Loucy (cell line): ENCODE results near the gene MRAS.

Experiments
- H2AFZ ChIP-seq: fragments of 200-600 bp; sonication (generic); 2 replicates; pipeline ENCODE4 v1.6.0; 2016; ENCODE audit warnings: antibody characterized with exemption, mild to moderate bottlenecking, low read length, moderate library complexity
- H3F3A ChIP-seq: fragments of 200-600 bp; 2 replicates; pipeline ENCODE4 v1.6.0; 2016; ENCODE audit warnings: antibody characterized with exemption, low read depth, mild to moderate bottlenecking
- H3K27me3 ChIP-seq: fragments of 200-600 bp; sonication (generic); 2 replicates; pipeline ENCODE4 v1.6.1; 2014; ENCODE audit warnings: low read length, mild to moderate bottlenecking; ENCODE audit not compliant: insufficient read depth, poor library complexity, severe bottlenecking
- H3K36me3 ChIP-seq: fragments of 200-600 bp; sonication (generic); 2 replicates; pipeline ENCODE4 v1.6.1; 2016; ENCODE audit warnings: low read length; ENCODE audit not compliant: insufficient read depth
- H3K4me1 ChIP-seq: fragments of 200-600 bp; sonication (generic); 2 replicates; pipeline ENCODE4 v1.5.1; 2014; ENCODE audit warnings: low read length, mild to moderate bottlenecking; ENCODE audit not compliant: insufficient read depth, poor library complexity, severe bottlenecking
- H3K4me2 ChIP-seq: fragments of 200-600 bp; sonication (generic); 2 replicates; pipeline ENCODE4 v1.6.0; 2014; ENCODE audit warnings: antibody characterized with exemption, low read length, low read depth, mild to moderate bottlenecking; ENCODE audit not compliant: poor library complexity, severe bottlenecking
- H3K4me3 ChIP-seq: fragments of 200-600 bp; sonication (generic); 2 replicates; pipeline ENCODE4 v1.5.1; 2014; ENCODE audit warnings: low read length, mild to moderate bottlenecking, mixed read lengths; ENCODE audit not compliant: poor library complexity, severe bottlenecking
- H3K79me2 ChIP-seq: fragments of 200-600 bp; sonication (generic); 2 replicates; pipeline ENCODE4 v1.6.1; 2014; ENCODE audit warnings: low read length; ENCODE audit not compliant: insufficient read depth
- H3K9ac ChIP-seq: fragments of 200-600 bp; sonication (generic); 2 replicates; pipeline ENCODE4 v1.6.0; 2014; ENCODE audit warnings: mild to moderate bottlenecking, low read depth, low read length, moderate library complexity; ENCODE audit not compliant: poor library complexity, severe bottlenecking
- H3K9me2 ChIP-seq: fragments of 200-600 bp; sonication (generic); replicated peaks from 2 replicates; pipeline ENCODE4 v1.6.1; 2016; ENCODE audit warnings: low read depth, low read length, mixed read lengths
- H3K9me3 ChIP-seq: fragments of 200-600 bp; sonication (generic); 2 replicates; pipeline ENCODE4 v1.6.1; 2014; ENCODE audit warnings: mild to moderate bottlenecking, antibody characterized with exemption, low read length, low read depth; ENCODE audit not compliant: insufficient read depth
- H4K20me1 ChIP-seq: fragments of 200-600 bp; sonication (generic); 2 replicates; pipeline ENCODE4 v1.6.0; 2014; ENCODE audit warnings: antibody characterized with exemption, low read length, mild to moderate bottlenecking; ENCODE audit not compliant: insufficient read depth, poor library complexity, severe bottlenecking
- CTCF ChIP-seq: fragments of 200-600 bp; sonication (generic); conservative IDR thresholded peaks from 2 replicates; pipeline ENCODE4 v1.5.1; 2014; ENCODE audit warnings: mild to moderate bottlenecking, antibody characterized with exemption, low read length
- EZH2phosphoT487 ChIP-seq: fragments of 200-600 bp; IDR thresholded peaks from 2 replicates; pipeline ENCODE4 v1.6.1; 2018; ENCODE audit warnings: antibody characterized with exemption, mild to moderate bottlenecking, moderate library complexity, borderline replicate concordance

MRAS gene

GRCh38 chr3:138359148-138359918 is 11.0 kb downstream of the MRAS start:
- H3K4me3 ChIP-seq = no peak overlapping the region
- no peaks in the 10 kb centered on the region for H3K36me3 ChIP-seq
- H3K79me2 ChIP-seq = no peaks in the 10 kb centered on the region
- H3K27me3 ChIP-seq = no peaks in the 10 kb centered on the region
- no peaks in the 10 kb centered on the region for H4K20me1 ChIP-seq
- no peak overlapping the region for H3K9ac ChIP-seq
- H3K4me1 ChIP-seq = peaks cover 7% of the 10 kb centered on the region
- H3K9me3 ChIP-seq = no peaks in the 10 kb centered on the region
- no peak overlapping the region for H3K4me2 ChIP-seq
- TF ChIP-seq CTCF (no peak), EZH2phosphoT487 (no peak)
- no peaks in the 10 kb centered on the region for H3K9me2 ChIP-seq
- no peaks in the 10 kb centered on the region for H3F3A ChIP-seq
- H2AFZ ChIP-seq = no peak overlapping the region

GRCh38 chr3:138359919-138360868 is 11.8 kb downstream of the MRAS start:
- Histone ChIP-seq H3K4me1 (peaks cover 7% of the 10 kb centered on the region), H3K36me3 (no peaks in the 10 kb centered on the region), H2AFZ (no peak overlapping the region), H3K9ac (no peak overlapping the region), H3F3A (no peaks in the 10 kb centered on the region), H3K27me3 (no peaks in the 10 kb centered on the region), H3K9me3 (no peaks in the 10 kb centered on the region), H3K4me3 (no peak overlapping the region), H3K4me2 (no peak overlapping the region), H3K79me2 (no peaks in the 10 kb centered on the region), H4K20me1 (no peaks in the 10 kb centered on the region), H3K9me2 (no peaks in the 10 kb centered on the region)
- TF ChIP-seq CTCF = no peak
- no peak for TF ChIP-seq EZH2phosphoT487

- Histone ChIP-seq H3F3A (no peaks in the 10 kb centered on the region), H3K4me1 (peaks cover 7% of the 10 kb centered on the region), H3K4me3 (no peak overlapping the region), H3K4me2 (no peak overlapping the region), H3K79me2 (no peaks in the 10 kb centered on the region), H4K20me1 (no peaks in the 10 kb centered on the region), H3K9me2 (no peaks in the 10 kb centered on the region), H2AFZ (no peak overlapping the region), H3K27me3 (no peaks in the 10 kb centered on the region), H3K36me3 (no peaks in the 10 kb centered on the region), H3K9ac (no peak overlapping the region), H3K9me3 (no peaks in the 10 kb centered on the region)
- TF ChIP-seq EZH2phosphoT487 = no peak
- no peak for TF ChIP-seq CTCF
Measured at GRCh38 chr3:138360869-138361525, 12.6 kb downstream of the MRAS start.
